Panc1 (cell line): Measurements from ENCODE around the gene KIF25. TPM values are rescaled to one million over a fixed set of nuclear protein-coding genes. Genes with fewer than 3 reads are reported as not detected.

Source experiments
- ATAC-seq: fragments of 200-7000 bp; cut with Tn5 transposase; 2 replicates; pipeline ENCODE4 v1.9.1; 2020; ENCODE audit warnings: mild to moderate bottlenecking, moderate library complexity
- BruUV-seq: library from RNA; stranded (reverse); fragments of 400-500 nt; replicated peaks from 2 replicates; lab custom pipeline; 2021; lab: Mats Ljungman, UMichigan
- CTCF ChIA-PET: fragments of 300-600 bp; sonication (Branson Sonifier 250); formaldehyde crosslinking; loops from one replicate; lab custom pipeline; 2022; ENCODE audit warnings: antibody characterized with exemption; lab: Charles Lee
- POLR2A ChIA-PET: fragments of 300-600 bp; sonication (Branson Sonifier 250); formaldehyde crosslinking; loops from one replicate; lab custom pipeline; 2022; ENCODE audit warnings: antibody characterized with exemption; lab: Charles Lee
- DNase-seq: peaks from one replicate; pipeline ENCODE4 v3.0.0-alpha.2; 2010; ENCODE audit warnings: low read depth, low spot score
- H3K27ac ChIP-seq: 2 replicates; pipeline ENCODE4 v1.5.1; 2011; ENCODE audit warnings: mild to moderate bottlenecking, low read length, inconsistent platforms
- H3K27me3 ChIP-seq: fragments of 200-500 bp; sonication (Bioruptor generic); 2 replicates; pipeline ENCODE4 v1.6.0; 2014; ENCODE audit warnings: low read length, inconsistent platforms; ENCODE audit not compliant: control insufficient read depth, insufficient read depth
- H3K36me3 ChIP-seq: fragments of 200-500 bp; sonication (Bioruptor generic); 2 replicates; pipeline ENCODE4 v1.5.1; 2014; ENCODE audit warnings: inconsistent platforms, mild to moderate bottlenecking, low read length, moderate library complexity; ENCODE audit not compliant: control insufficient read depth, insufficient read depth
- H3K4me1 ChIP-seq: 2 replicates; pipeline ENCODE4 v1.5.1; 2011; ENCODE audit warnings: inconsistent platforms, mild to moderate bottlenecking, low read length, moderate library complexity; ENCODE audit not compliant: control insufficient read depth, insufficient read depth
- H3K4me3 ChIP-seq, 2 experiments: 2 replicates each; pipeline ENCODE4 v1.5.1; 2011 to 2012; ENCODE audit warnings: low read depth in 2 of 2, low read length in 2 of 2, mild to moderate bottlenecking in 2 of 2, inconsistent platforms in 1 of 2, moderate library complexity in 1 of 2
- H3K9me3 ChIP-seq: fragments of 200-500 bp; sonication (Bioruptor generic); 2 replicates; pipeline ENCODE4 v1.5.1; 2014; ENCODE audit warnings: low read depth, mild to moderate bottlenecking, inconsistent platforms, low read length, moderate library complexity; ENCODE audit not compliant: control insufficient read depth, insufficient read depth
- POLR2AphosphoS5 ChIP-seq: IDR thresholded peaks from 2 replicates; pipeline ENCODE4 v1.6.1; 2012; ENCODE audit warnings: mild to moderate bottlenecking, low read depth, low read length, moderate library complexity
- SIN3A ChIP-seq: IDR thresholded peaks from 2 replicates; pipeline ENCODE4 v1.6.1; 2012; ENCODE audit warnings: low read depth, mild to moderate bottlenecking, low read length, moderate library complexity, borderline replicate concordance; ENCODE audit not compliant: insufficient read depth
- TCF7L2 ChIP-seq: IDR thresholded peaks from 2 replicates; pipeline ENCODE4 v1.6.1; 2011; ENCODE audit warnings: mild to moderate bottlenecking, low read depth, low read length, inconsistent platforms
- in situ Hi-C: cut with HindIII; loops from 2 replicates; pipeline ENCODE4 v1.10.0; 2016; ENCODE audit warnings: low sequenced_read_pairs, low pct_unique_long_range_greater_than_20kb
- intact Hi-C: fragments of 100-400 bp; cut with micrococcal nuclease; formaldehyde crosslinking; loops from one replicate; pipeline ENCODE4 v1.10.0; 2022; ENCODE audit not compliant: unreplicated experiment
- total RNA-seq: library from RNA; stranded (reverse); gene quantifications from one replicate; pipeline ENCODE4 v1.2.1, GENCODE V29; 2021; ENCODE audit not compliant: unreplicated experiment
- TF ChIP-seq, protein P1 (sequence below), 2 experiments: IDR thresholded peaks; 2 replicates each; pipeline ENCODE4 v1.6.1; 2011 to 2012; ENCODE audit warnings: low read depth in 2 of 2, control low read depth in 1 of 2, low read length in 1 of 2, mild to moderate bottlenecking in 1 of 2, moderate library complexity in 1 of 2; ENCODE audit not compliant: insufficient read depth in 1 of 2
- TF ChIP-seq, protein P2 (sequence below): fragments of 450-650 bp; IDR thresholded peaks from 2 replicates; pipeline ENCODE4 v1.5.1; 2017; ENCODE audit warnings: mild to moderate bottlenecking

Gene KIF25
- total RNA-seq, 1 experiment from 2014 or later: 0.44 TPM

DNA sequence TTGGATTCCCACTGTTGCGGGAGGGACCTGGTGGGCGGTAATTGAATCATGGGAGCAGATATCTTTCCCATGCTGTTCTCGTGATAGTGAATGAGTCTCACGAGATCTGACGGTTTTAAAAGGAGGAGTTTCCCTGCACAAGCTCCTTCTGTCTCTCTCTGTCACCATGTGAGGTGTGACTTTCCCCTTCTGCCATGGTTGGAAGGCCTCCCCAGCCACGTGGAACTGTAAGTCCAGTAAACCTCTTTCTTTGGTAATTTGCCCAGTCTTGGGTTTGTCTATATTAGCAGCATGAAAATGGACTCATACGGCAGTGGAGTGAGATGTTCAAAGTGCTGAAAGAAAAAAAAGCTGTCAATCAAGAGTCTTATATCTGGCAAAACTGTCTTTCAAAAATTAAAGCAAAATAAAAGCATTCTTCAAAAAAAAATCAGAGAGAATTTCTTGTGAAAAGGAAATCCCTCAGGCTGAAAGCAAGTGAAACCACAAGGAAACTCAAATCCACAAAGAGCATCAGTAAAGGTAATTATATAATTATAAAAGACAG lies 15.5 kb upstream of the KIF25 start:
- H3K36me3 ChIP-seq: no peaks in the 10 kb centered on the region
- no peaks in the 10 kb centered on the region for H3K27me3 ChIP-seq
- POLR2A ChIA-PET: no interaction called here
- intact Hi-C loops: no loop called here
- no peaks in the 10 kb centered on the region; the same call in 1 of the 2 replicates for H3K9me3 ChIP-seq
- in situ Hi-C loops: no loop called here
- DNase-seq (no peak), ATAC-seq (no peak)
- no peaks in the 10 kb centered on the region for H3K4me1 ChIP-seq
- H3K4me3 ChIP-seq: no peak overlapping the region
- CTCF ChIA-PET: no interaction called here
- H3K27ac ChIP-seq: no peak overlapping the region
- TF ChIP-seq, protein P1, sequence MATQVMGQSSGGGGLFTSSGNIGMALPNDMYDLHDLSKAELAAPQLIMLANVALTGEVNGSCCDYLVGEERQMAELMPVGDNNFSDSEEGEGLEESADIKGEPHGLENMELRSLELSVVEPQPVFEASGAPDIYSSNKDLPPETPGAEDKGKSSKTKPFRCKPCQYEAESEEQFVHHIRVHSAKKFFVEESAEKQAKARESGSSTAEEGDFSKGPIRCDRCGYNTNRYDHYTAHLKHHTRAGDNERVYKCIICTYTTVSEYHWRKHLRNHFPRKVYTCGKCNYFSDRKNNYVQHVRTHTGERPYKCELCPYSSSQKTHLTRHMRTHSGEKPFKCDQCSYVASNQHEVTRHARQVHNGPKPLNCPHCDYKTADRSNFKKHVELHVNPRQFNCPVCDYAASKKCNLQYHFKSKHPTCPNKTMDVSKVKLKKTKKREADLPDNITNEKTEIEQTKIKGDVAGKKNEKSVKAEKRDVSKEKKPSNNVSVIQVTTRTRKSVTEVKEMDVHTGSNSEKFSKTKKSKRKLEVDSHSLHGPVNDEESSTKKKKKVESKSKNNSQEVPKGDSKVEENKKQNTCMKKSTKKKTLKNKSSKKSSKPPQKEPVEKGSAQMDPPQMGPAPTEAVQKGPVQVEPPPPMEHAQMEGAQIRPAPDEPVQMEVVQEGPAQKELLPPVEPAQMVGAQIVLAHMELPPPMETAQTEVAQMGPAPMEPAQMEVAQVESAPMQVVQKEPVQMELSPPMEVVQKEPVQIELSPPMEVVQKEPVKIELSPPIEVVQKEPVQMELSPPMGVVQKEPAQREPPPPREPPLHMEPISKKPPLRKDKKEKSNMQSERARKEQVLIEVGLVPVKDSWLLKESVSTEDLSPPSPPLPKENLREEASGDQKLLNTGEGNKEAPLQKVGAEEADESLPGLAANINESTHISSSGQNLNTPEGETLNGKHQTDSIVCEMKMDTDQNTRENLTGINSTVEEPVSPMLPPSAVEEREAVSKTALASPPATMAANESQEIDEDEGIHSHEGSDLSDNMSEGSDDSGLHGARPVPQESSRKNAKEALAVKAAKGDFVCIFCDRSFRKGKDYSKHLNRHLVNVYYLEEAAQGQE (IDR thresholded peaks at IDR 0.05; ENCODE audit: insufficient read depth in 1 of 2, low read depth in 2 of 2, low read length in 1 of 2): no peak
- no peak for TF ChIP-seq POLR2AphosphoS5
- no peak for TF ChIP-seq SIN3A
- no peak for TF ChIP-seq TCF7L2
- TF ChIP-seq, protein P2, sequence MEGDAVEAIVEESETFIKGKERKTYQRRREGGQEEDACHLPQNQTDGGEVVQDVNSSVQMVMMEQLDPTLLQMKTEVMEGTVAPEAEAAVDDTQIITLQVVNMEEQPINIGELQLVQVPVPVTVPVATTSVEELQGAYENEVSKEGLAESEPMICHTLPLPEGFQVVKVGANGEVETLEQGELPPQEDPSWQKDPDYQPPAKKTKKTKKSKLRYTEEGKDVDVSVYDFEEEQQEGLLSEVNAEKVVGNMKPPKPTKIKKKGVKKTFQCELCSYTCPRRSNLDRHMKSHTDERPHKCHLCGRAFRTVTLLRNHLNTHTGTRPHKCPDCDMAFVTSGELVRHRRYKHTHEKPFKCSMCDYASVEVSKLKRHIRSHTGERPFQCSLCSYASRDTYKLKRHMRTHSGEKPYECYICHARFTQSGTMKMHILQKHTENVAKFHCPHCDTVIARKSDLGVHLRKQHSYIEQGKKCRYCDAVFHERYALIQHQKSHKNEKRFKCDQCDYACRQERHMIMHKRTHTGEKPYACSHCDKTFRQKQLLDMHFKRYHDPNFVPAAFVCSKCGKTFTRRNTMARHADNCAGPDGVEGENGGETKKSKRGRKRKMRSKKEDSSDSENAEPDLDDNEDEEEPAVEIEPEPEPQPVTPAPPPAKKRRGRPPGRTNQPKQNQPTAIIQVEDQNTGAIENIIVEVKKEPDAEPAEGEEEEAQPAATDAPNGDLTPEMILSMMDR: no peak
- BruUV-seq: no TSS peak

DNA sequence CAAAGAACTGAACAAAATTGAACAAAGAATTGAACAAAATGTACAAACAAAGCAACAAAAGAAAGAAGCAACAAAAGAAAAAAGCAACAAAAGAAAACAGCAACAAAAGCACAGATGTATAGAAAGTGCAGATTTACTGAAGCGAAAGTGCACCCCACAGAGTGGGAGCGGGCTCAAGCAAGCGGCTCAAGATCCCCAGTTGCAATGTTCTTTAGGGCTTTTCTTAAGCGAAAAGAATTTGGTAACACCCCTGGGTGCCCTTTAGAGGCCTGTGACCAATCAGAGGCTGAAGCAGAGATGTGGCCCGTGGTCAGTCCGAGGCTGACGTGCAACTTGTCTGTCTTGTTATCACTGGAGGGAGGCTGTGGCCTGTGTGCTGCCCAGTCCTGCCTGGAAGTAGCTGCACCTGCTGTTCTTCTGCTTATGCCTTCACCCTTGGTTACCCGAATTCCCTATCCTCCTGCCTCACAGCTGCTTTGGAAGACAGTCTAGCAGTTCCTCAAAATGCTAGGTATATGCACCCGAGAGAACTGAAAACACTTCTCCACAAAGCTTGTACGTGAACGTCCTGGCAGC lies 13.2 kb upstream of the KIF25 start:
- no peaks in the 10 kb centered on the region for H3K36me3 ChIP-seq
- ChIA-PET POLR2A (no interaction called here), CTCF (no interaction called here)
- H3K27ac ChIP-seq: no peak overlapping the region
- no peaks in the 10 kb centered on the region for H3K27me3 ChIP-seq
- H3K4me1 ChIP-seq: no peaks in the 10 kb centered on the region
- in situ Hi-C loops (no loop called here), intact Hi-C loops (no loop called here)
- H3K9me3 ChIP-seq: no peaks in the 10 kb centered on the region; the same call in 1 of the 2 replicates
- ATAC-seq (no peak), DNase-seq (no peak)
- BruUV-seq: no TSS peak
- no peak overlapping the region for H3K4me3 ChIP-seq
- TF ChIP-seq, protein P2: no peak
